ENCODE results near the gene FAR2.

DNA sequence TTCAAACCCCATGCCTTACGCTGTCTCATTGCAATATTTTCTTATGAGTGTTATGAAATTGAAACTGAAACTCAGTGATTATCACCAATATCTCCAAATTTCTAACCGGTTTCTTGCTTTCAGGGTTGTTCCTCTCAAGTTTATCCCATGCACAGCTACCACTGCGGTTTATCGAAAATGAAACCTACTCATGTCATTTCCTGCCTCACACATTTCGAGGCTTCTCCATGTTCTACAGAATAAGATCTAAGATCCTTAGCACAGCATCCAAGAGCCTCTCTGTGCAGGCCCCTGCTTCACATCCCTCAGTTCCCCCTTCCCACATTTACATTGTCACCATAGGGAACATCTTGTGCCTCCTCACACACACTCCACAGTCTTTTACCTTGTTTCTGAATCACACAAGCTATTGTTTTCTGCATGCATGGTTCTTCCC lies 45.5 kb upstream of the FAR2 start:
- TF ChIP-seq EZH2 (IDR thresholded peaks at IDR 0.05; ENCODE audit: low read length) = no peak
- no peak for TF ChIP-seq CTCF (optimal IDR thresholded peaks at IDR 0.05 in 1 of 3, IDR thresholded peaks at IDR 0.05 in 1 of 3, conservative IDR thresholded peaks at IDR 0.05 in 1 of 3; ENCODE audit: extremely low read depth in 1 of 3, insufficient read depth in 2 of 3, low read length in 3 of 3)

Measured in keratinocyte (primary cell).